Stimulated activated CD4-positive, alpha-beta T cell treated with anti-CD3 and anti-CD28 coated beads, TNF-alpha, amount 100 ng/mL, for 24 hours (primary cell): ENCODE results near the gene RESF1.
A peak's percentile ranks its signal among the peaks of the same experiment; 100 is the strongest.
"Not testable (repeated sequence)": the region's sequence is repeated elsewhere in the genome, so short reads cannot be mapped to it uniquely, and the experiment has no call there.

Experiments used
- DNase-seq, 3 experiments: peaks; one replicate each; pipeline ENCODE4 v3.0.0-alpha.2; 2020; ENCODE audit warnings: low read depth in 3 of 3

RESF1 gene, protein sequence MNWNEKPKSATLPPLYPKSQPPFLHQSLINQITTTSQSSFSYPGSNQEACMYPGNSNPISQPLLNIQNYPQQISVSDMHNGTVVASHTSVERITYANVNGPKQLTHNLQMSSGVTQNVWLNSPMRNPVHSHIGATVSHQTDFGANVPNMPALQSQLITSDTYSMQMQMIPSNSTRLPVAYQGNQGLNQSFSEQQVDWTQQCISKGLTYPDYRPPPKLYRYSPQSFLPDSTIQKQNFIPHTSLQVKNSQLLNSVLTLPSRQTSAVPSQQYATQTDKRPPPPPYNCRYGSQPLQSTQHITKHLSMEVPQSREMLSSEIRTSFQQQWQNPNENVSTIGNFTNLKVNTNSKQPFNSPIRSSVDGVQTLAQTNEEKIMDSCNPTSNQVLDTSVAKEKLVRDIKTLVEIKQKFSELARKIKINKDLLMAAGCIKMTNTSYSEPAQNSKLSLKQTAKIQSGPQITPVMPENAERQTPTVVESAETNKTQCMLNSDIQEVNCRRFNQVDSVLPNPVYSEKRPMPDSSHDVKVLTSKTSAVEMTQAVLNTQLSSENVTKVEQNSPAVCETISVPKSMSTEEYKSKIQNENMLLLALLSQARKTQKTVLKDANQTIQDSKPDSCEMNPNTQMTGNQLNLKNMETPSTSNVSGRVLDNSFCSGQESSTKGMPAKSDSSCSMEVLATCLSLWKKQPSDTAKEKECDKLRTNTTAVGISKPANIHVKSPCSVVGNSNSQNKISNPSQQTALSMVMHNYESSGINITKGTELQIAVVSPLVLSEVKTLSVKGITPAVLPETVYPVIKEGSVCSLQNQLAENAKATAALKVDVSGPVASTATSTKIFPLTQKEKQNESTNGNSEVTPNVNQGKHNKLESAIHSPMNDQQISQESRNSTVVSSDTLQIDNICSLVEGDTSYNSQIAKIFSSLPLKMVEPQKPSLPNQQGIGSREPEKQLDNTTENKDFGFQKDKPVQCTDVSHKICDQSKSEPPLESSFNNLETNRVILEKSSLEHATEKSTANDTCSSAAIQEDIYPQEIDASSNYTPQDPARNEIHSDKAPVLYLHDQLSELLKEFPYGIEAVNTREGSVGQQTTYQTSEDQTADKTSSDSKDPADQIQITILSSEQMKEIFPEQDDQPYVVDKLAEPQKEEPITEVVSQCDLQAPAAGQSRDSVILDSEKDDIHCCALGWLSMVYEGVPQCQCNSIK (N-terminal part only)

DNA sequence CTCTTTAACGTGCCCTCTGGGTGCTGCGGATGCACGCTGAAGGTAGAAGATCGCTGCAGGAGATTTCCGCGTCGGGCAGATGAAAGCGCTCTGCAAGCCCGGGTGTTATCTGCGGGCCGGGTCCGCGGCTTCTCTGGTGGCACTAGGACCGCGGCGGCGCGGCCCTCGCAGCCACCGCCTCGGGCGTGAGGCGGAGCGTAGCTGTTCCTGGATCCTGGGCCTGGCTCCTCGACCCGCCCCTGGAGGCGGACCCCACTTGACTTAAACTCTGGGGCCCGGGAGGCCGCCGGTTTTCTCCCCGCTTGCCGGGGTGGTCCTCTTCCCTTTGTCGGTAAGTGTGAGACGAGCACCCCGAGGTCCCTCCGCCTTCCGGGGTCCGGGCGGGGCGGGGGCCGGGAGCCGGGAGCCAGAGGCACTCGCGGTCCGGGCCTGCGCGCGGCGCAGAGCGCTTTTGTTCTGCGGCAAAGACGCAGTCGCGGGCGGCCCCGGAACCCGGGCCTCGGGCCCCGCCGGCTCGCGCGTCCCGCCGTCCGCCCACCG, at the start of gene RESF1:
Gene RESF1 (plus strand): TSS at position 255 of the 540 bp plus-strand sequence. CDS start 21,541 bp downstream, outside the sequence.
- peak; percentile 65 to 84 (median 65) for DNase-seq

DNA sequence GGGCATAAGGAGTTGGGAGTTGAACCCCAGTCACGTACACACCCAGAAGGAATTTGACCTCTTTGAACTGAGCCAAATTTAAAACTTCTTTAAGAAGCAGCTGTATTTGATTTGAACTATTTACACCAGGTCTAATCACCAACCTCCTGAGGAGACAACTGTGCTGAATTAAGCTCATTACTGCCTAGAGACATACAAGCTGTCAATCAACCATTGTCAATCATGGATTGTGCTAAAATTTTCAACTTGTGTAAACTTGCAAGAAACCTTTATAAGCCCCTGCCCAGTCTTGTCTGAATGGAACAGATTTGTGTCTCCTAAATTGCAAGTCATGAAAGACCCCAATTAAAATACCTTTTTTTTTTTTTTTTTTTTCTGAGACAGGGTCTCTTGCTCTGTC, 44.3 kb upstream of the RESF1 start:
- no peak for DNase-seq

DNA sequence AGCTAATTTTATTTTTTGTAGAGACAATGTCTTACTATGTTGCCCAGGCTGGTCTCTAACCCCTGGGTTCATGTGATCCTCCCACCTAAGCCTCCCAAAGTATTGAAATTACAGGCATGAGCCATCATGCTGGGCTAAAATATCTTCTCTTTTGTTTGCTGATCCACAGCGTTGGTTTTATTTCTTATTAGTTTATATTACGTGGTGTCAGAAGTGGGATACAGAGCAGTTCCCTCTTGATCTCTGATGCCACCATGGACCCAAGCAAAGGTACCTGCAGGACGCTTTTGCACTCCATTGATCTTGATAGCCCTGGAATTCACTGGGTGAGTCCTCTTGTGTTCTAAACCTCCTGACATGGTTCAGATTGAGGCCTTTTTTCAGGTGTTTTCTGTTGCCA, 43.8 kb upstream of the RESF1 start:
- no peak for DNase-seq

DNA sequence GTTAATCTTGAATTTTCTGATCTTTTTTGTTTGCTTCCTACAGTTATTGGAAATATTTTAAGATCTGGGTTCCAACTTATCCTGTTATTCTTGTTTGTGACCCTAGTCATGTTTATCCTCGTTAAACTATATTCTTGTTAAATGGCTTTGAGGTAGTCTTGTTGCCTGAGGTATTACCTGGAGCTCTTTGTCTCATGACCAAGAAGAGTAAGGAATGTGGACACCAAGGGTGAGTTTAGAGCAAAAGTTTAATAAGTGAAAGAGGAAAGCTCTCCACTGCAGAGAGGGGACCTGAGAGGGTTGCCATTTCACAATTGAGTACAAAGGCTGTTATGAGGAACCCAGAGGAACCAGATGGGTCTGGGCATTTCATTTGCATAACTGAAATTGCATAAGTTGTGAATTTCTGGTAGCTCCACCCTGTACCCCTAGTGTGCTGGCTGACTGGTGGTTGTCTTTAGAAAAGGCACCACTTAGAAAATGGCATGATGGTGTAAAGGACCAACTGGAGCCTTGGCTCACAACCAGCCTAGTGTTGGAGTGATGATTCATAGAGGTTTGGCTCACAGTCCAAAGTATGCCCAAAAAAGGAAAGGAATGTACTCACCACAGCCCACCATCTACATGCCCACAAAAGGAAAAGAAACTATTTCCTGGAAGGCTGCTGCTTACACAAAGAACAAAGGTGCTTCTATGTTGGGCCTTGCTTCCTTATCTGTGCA, 36.7 kb upstream of the RESF1 start:
- no peak for DNase-seq

DNA sequence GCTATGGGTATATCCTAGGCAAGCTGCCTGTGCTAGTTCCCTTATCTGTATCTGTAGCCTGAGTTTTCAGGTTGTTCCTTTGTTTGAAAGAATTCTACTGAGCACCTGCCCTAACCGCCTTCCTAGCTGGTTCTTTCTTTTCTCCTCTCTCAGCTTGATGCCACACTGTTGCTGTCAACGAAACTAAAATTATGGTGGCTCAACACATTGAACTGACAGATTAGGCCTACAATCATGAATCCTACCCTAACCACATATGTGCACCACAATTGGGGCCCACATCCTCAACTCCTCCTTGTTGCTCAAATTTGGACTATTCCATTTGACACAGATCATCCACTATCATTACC, 36.2 kb upstream of the RESF1 start:
- no peak for DNase-seq

DNA sequence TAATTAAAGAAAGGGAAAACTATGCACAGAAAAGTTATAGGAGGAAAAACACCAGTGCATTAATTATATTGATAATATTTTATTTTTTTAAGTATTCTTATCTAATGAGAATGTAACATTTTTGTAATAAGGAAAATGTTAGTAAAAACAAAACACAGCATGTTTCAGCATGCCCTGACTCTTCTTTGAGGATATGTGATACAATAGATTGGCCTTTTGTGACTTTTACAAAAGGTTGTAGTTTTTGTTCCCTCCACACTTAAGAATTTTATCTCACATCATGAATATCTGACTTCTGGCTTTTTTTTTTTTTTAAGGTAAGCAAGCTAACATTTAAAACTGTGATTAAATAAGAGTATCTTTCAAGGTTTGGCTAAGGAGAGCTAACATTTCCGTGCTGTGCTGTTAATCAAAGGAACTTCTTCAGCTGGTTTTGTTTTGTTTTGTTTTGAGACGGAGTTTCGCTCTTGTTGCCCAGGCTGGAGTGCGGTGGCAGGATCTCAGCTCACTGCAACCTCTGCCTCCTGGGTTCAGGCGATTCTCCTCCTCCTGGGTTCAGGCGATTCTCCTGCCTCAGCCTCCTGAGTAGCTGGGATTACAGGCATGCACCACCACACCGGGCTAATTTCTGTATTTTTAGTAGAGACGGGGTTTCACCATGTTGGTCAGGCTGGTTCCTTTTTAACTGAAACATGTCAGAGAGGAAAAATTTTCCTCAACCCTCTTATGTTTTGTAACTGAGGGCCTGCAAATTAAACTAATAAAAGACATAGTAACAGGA, 30.8 kb upstream of the RESF1 start:
- DNase-seq = peak in 1 of 3 experiments; percentile 17

DNA sequence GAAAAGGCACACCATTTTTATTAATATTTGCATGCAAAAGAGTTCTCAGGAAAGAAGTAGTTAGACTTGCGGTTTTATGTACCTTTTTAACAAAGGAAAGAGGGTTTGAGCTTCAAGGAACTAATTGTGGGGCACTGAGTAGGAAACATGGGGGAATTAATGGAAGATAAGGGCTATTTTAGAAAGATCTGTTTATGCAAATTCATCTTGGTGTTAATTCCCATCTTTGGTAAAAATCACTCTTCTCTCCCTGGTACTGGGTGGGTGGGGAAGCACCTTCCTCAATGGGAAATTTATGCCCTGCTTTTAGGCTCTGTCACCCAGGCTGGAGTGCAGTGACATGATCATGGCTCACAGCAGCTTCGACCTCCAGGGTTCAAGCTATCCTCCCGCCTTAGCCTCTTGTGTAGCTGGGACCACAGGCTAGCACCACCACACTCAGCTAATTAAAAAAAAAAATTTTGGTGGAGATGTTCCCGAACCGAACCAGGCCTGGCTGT, 30.1 kb upstream of the RESF1 start:
- DNase-seq = peak; percentile 6 to 32 (median 19)

DNA sequence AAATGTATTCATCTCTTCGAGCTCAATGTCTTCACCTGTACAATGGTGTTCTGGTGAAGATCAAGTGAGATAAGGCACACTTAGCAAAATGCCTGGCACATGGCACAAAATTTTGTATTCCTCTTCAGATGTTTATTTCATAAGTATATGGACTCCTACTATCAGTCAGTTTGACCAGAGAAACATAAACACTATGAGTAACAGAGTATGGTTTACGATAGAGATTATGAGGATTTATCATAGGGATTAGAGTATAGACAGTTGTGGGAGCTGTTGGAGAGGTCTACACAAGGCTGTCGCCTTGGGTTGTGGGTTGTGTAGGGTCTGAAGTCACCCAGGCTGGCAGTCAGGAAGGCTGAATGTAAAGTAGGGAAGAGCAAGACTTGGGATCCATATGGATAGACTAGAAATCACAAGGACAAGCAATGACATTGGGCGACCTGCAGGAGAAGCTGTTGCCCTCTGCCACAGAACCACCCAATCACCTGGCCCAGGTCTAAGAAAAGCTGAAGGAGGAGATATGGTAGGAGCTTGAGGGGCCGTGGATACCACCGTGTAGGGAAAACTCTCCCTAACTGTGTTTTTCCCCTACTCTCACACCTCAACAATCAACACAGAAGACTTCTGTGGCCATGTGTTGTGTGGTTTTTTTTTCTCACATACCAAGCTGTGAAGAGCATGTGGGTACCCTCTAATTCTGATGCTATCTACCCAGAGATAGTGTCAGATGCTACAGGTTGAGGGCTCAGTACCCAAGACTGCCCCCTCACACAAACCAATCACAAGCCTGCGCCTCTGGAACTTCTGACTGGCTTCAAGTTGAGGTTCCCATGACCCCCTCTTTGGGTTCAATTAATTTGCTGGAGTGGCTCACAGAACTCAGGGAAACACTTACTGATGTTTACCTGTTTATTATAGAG, 27.2 kb upstream of the RESF1 start:
- DNase-seq = no peak

DNA sequence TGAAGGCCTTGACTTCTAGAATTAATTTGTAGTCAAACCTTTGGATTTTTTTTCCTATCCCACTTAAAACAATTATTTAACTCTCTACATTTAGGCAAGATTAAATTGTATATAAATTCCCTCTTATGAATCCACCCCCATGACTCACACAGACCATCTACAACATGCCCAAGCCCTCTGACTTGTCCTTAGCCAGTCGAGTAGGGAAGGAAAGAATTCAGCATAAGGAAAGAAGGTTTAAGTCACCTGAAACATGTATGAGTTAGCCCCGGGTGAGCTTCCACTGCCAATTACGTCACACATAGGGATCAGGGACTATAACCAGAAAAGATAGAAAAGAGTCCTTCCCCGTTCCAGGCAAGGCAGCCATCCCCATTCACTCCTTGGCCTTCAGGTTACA, 14.9 kb upstream of the RESF1 start:
- no peak for DNase-seq

DNA sequence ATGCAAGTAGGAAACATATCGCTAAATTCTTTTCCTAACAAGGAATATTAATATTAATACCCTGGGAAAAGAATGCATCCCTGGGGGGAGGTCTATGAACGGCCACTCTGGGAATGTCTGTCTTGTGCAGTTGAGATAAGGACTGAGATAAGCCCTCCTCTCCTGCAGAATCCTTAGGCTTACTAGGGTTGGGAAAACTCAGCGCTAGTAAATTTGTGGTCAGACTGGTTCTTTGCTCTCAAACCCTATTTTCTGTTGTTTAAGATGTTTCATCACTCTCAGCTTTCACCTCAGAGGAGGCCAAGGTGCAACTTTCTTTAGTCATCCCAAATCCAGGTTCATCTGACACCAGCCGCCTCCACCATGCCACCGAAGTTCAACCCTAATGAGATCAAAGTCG, 11.2 kb upstream of the RESF1 start:
- DNase-seq = no peak

DNA sequence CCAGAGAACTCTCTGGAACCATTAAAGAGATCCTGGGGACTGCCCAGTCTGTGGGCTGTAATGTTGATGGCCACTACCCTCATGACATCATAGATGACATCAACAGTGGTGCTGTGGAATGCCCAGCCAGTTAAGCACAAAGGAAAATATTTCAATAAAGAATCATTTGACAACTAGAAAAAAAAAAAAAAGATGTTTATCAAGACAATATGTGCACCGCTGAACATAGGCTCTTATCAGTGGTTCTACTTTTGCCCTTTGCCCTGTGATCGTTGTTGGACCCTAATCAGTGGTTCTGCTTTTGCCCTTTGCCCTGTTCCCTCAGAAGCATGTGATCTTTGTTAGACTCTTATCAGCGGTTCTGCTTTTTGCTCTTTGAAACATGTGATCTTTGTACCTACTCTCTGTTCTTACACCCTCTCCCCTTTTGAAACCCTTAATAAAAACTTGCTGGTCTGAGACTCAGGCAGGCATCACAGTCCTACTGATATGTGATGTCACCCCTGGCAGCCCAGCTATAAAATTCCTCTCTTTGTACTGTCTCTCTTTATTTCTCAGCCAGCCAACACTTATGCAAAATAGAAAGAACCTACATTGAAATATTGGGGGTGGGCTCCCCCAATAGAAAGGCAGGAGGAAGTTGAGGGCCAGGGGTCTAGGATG, 10.4 kb upstream of the RESF1 start:
- not testable (repeated sequence) for DNase-seq

DNA sequence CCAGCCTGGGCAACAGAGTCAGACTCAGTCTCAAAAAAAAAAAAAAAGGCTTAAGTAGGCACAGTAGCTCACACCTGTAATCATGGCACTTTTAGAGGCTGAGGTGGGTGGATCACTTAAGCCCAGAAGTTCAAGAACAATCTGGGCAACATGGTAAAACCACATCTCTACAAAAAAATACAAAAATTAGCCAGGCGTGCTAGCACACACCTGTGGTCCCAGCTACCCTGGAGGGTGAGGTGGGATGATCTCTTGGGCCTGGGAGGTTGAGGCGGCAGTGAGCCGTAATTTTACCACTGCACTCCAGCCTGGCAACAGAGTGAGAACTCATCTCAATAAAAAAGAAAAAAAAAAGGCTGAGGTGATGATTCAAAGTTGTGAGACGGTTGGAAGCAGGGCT, 9.1 kb upstream of the RESF1 start:
- no peak for DNase-seq

DNA sequence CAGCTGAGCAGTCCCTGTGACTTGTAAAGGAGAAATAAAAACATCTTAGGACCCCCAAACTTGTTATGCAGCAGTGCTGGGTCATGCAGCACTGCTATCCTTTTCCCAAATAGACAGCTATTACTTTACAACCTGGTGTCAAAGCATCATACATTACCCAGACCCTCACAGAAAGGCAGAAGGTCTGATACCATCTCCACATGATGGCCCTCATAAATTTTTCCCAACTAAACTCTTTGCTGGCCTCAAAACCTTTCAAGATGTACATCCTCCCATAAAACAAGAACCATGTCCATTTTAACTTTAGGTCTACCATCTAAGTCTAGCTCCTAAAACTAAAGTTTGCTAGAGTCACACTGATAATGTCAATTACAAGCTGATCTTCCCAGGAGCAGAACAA, 8.7 kb upstream of the RESF1 start:
- DNase-seq = no peak

DNA sequence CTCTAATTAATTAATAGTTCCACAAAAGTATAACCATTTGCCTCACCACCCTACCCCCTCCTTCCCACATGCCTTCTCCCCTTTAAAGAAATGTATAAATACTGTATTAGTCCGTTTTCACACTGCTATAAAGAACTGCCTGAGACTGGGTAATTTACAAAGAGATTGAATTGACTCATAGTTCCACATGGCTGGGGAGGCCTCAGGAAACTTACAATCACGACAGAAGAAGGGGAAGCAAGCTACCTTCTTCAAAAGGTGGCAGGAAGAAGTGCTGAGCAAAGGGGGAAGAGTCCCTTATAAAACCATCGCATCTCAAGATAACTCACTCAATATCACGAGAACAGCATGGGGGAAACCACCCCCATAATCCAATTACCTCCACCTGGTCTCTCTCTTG, 8.2 kb upstream of the RESF1 start:
- DNase-seq = no peak

DNA sequence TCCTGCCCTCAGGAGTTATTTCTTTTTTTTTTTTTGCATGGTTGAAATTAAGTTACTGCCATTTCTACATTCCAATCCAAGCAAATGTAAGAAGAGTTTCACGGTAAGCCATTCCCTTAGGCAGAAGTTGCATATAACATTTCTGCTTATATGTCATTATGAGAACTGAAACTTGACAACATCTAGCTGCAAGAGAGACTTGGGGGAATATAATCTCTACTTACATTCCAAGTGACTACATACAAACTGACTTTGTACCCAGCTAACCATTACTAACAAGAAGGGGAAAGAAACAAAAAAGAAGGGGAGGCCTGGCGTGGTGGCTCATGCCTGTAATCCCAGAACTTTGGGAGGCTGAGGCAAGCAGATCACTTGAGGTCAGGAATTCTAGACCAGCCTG, 7.3 kb upstream of the RESF1 start:
- no peak for DNase-seq

DNA sequence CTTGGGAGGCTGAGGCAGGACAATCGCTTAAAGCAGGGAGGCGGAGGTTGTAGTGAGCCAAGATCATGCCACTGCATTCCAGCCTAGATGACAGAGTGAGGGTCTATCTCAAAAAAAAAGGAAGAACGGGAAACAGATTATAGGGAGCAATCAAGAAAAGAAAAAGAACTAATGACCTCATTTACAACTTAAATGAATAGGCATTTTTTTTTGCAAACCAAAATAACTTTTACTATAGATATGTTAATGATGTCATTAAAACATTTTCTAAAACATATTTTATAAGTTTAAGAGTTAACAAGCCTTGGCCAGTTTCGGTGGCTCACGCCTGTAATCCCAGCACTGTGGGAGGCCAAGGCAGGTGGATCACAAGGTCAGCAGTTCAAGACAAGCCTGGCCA, 6.8 kb upstream of the RESF1 start:
- DNase-seq = no peak

DNA sequence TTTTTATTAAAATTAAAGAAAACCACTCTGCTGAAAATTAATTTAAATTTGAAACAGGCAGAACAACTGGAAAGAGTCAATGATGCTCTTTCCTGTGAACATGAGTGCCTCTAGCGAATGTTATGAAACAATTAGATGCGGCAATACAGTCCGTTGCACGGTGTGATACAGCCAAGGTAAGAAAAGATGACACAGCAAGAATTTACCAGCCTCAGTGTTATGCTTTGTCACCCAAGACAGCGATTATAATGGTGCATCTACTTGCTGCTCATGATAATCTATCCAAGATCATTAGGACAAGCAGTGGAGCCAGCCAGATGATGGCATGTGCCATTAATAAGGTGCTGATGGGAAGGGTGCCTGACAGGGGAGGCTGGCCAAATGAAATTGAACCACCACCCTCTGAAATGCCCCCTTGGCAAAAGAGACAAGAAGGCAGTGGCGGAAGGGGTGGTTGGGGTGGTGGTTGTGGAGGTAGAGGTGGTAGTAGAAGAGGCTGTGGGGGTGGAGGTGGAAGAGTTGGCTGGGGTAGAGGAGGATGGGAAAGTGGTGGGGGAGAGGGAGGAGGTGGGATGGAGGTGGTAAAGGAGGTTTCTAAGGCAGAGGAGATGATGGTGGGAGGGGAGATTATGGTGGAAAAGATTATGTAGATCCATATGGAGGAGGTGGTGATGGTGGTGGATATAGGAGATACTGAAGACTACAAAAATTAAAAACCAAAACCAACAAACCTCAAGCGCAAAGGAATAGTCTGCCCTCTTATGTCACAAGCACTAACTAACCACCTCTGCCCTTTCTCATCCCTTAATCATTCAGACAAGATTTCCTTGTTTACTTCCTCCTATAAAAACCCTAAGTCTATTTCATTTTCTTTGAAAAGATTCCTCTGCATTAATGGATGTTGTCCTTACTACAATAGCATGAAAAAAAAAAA, 4.0 kb upstream of the RESF1 start:
- DNase-seq = no peak
